Sigmoid colon (tissue), 4 donors: ENCODE results near the gene LRFN2.

Source experiments
- POLR2A ChIP-seq, 2 donors: fragments of 450-650 bp; IDR thresholded peaks; one replicate each; pipeline ENCODE4 v1.6.1; 2016; ENCODE audit warnings: antibody characterized with exemption in 2 of 2, mild to moderate bottlenecking in 2 of 2, moderate library complexity in 2 of 2
- POLR2AphosphoS5 ChIP-seq, 4 donors: sonication (generic); formaldehyde crosslinking; IDR thresholded peaks; one replicate each; pipeline ENCODE4 v1.6.1; 2017; ENCODE audit warnings: antibody characterized with exemption in 4 of 4
- TF ChIP-seq, protein P1 (sequence below), 4 experiments: fragments of 450-650 bp in 3 of 4; fragments of 200-600 bp in 1 of 4; IDR thresholded peaks; one replicate each; pipeline ENCODE4 v1.5.1; 2016 to 2019; ENCODE audit warnings: antibody characterized with exemption in 4 of 4, mild to moderate bottlenecking in 3 of 4, moderate library complexity in 2 of 4

DNA sequence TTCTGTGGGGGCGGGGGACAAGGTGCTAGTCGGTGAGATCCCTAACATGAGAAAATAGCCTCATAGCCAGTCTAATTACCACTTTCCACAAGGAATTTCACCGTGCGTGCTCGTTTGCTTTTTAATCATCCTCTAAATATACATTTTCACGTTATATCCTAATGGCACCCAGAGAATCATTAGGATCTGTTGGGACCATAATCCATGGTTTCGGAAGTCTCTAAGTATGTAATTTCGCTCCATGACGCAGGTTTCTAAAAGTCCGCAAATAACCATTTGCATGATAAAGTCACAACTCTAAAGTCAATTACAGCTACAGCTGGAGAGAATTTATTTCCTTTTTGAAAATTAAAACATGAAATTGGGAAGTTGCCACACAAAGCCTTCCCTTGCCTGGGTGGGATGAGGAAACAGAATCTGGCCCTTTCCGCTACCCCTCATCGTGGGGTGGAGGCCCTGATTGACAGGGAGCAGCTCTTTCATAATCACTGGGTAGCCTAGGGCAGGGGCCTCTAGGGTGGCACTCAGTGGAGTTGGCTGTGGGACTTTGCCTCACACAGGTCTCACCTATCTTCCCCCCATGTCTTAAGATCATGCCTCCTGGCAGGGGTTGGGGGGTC is 81.9 kb downstream of the LRFN2 start:
- no peak for TF ChIP-seq POLR2A (IDR thresholded peaks at IDR 0.05)
- TF ChIP-seq, protein P1, sequence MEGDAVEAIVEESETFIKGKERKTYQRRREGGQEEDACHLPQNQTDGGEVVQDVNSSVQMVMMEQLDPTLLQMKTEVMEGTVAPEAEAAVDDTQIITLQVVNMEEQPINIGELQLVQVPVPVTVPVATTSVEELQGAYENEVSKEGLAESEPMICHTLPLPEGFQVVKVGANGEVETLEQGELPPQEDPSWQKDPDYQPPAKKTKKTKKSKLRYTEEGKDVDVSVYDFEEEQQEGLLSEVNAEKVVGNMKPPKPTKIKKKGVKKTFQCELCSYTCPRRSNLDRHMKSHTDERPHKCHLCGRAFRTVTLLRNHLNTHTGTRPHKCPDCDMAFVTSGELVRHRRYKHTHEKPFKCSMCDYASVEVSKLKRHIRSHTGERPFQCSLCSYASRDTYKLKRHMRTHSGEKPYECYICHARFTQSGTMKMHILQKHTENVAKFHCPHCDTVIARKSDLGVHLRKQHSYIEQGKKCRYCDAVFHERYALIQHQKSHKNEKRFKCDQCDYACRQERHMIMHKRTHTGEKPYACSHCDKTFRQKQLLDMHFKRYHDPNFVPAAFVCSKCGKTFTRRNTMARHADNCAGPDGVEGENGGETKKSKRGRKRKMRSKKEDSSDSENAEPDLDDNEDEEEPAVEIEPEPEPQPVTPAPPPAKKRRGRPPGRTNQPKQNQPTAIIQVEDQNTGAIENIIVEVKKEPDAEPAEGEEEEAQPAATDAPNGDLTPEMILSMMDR (IDR thresholded peaks at IDR 0.05) = no peak
- no peak for TF ChIP-seq POLR2AphosphoS5 (IDR thresholded peaks at IDR 0.05)
